Ecto neural progenitor cell (in vitro differentiated cells): ENCODE results near the gene UST.
"Not testable (repeated sequence)": the region's sequence is repeated elsewhere in the genome, so short reads cannot be mapped to it uniquely, and the experiment has no call there.

ENCODE experiments used
- DNase-seq: peaks from one replicate; pipeline ENCODE4 v3.0.0-alpha.2; 2018; ENCODE audit warnings: low spot score

UST gene

GRCh38 chr6:149006236-149006635 is 259.4 kb downstream of the UST start:
- not testable (repeated sequence) for DNase-seq

GRCh38 chr6:149006671-149007070 is 259.8 kb downstream of the UST start:
- DNase-seq: no peak

- no peak for DNase-seq
Observed at GRCh38 chr6:149007846-149008245, 261.0 kb downstream of the UST start.

GRCh38 chr6:149008741-149009140 is 261.9 kb downstream of the UST start:
- DNase-seq: no peak

GRCh38 chr6:149012040-149012545 is 265.3 kb downstream of the UST start:
- DNase-seq: no peak

- no peak for DNase-seq
Observed at GRCh38 chr6:149013586-149014344, 266.9 kb downstream of the UST start.

- no peak for DNase-seq
Observed at GRCh38 chr6:149014631-149015534, 268.1 kb downstream of the UST start.

- DNase-seq: no peak
Observed at GRCh38 chr6:149015535-149016525, 269.0 kb downstream of the UST start.

- no peak for DNase-seq
Observed at GRCh38 chr6:149016716-149017115, 269.9 kb downstream of the UST start.

- DNase-seq: no peak
Observed at GRCh38 chr6:149020319-149020718, 273.5 kb downstream of the UST start.

GRCh38 chr6:149024361-149024760 is 277.5 kb downstream of the UST start:
- DNase-seq: no peak

- no peak for DNase-seq
Observed at GRCh38 chr6:149025061-149025460, 278.2 kb downstream of the UST start.

GRCh38 chr6:149026530-149026942 is 279.7 kb downstream of the UST start:
- DNase-seq: no peak

GRCh38 chr6:149027484-149027883 is 280.7 kb downstream of the UST start:
- no peak for DNase-seq

- DNase-seq: no peak
Observed at GRCh38 chr6:149028767-149029405, 282.1 kb downstream of the UST start.

GRCh38 chr6:149031201-149031858 is 284.5 kb downstream of the UST start:
- DNase-seq: no peak

- no peak for DNase-seq
Observed at GRCh38 chr6:149031859-149032598, 285.2 kb downstream of the UST start.

GRCh38 chr6:149032599-149033405 is 286.0 kb downstream of the UST start:
- no peak for DNase-seq

- no peak for DNase-seq
Observed at GRCh38 chr6:149033454-149033853, 286.6 kb downstream of the UST start.
